Keratinocyte (primary cell): ENCODE results near the gene CWC27. TPM values are rescaled to one million over a fixed set of nuclear protein-coding genes. Genes with fewer than 3 reads are reported as not detected.
"Not testable (repeated sequence)": the region's sequence is repeated elsewhere in the genome, so short reads cannot be mapped to it uniquely, and the experiment has no call there.

Experiments used
- DNase-seq: peaks from one replicate; pipeline ENCODE4 v3.0.0-alpha.2; 2011; ENCODE audit warnings: low read depth, missing footprints, low spot score
- FAIRE-seq: peaks from 2 replicates; lab custom pipeline; 2011; peaks lifted over from hg19 to GRCh38; lab: Jason Lieb, UNC
- H2AFZ ChIP-seq: 2 replicates; pipeline ENCODE4 v1.6.0; 2012; ENCODE audit warnings: low read length, control low read depth, inconsistent platforms; ENCODE audit not compliant: control insufficient read depth
- H3K27ac ChIP-seq: 2 replicates; pipeline ENCODE4 v1.5.1; 2011; ENCODE audit warnings: low read length; ENCODE audit not compliant: control insufficient read depth, insufficient read depth
- H3K27me3 ChIP-seq: 3 replicates; pipeline ENCODE4 v1.6.0; 2011; ENCODE audit warnings: low read length; ENCODE audit not compliant: control insufficient read depth, insufficient read depth; ENCODE audit errors: extremely low read depth
- H3K36me3 ChIP-seq, 2 experiments: 2 replicates in 1 of 2; 3 replicates in 1 of 2; pipeline ENCODE4 v1.5.1; 2011; ENCODE audit warnings: low read length in 2 of 2, mild to moderate bottlenecking in 1 of 2; ENCODE audit not compliant: control insufficient read depth in 2 of 2, insufficient read depth in 2 of 2; ENCODE audit errors: extremely low read depth in 1 of 2
- H3K4me1 ChIP-seq: 3 replicates; pipeline ENCODE4 v1.5.1; 2011; ENCODE audit warnings: low read length; ENCODE audit not compliant: control insufficient read depth, insufficient read depth; ENCODE audit errors: extremely low read depth
- H3K4me2 ChIP-seq: 3 replicates; pipeline ENCODE4 v1.6.0; 2011; ENCODE audit warnings: low read depth, low read length; ENCODE audit not compliant: control insufficient read depth, insufficient read depth; ENCODE audit errors: extremely low read depth
- H3K4me3 ChIP-seq, 3 experiments: fragments of 200-600 bp in 1 of 3; sonication (generic) in 1 of 3; 2 replicates in 2 of 3; 3 replicates in 1 of 3; pipeline ENCODE4 v1.5.1; 2011 to 2016; ENCODE audit warnings: low read length in 3 of 3, mild to moderate bottlenecking in 3 of 3, control low read depth in 2 of 3, inconsistent platforms in 1 of 3, low read depth in 1 of 3, mixed read lengths in 1 of 3, mixed run types in 1 of 3, moderate library complexity in 1 of 3; ENCODE audit not compliant: control insufficient read depth in 2 of 3, insufficient read depth in 2 of 3; ENCODE audit errors: extremely low read depth in 1 of 3
- H3K79me2 ChIP-seq: 2 replicates; pipeline ENCODE4 v1.6.0; 2012; ENCODE audit warnings: low read length; ENCODE audit not compliant: control insufficient read depth, insufficient read depth
- H3K9ac ChIP-seq: 3 replicates; pipeline ENCODE4 v1.6.0; 2011; ENCODE audit warnings: low read length; ENCODE audit not compliant: control insufficient read depth, insufficient read depth; ENCODE audit errors: extremely low read depth
- H3K9me1 ChIP-seq: 3 replicates; pipeline ENCODE4 v1.6.0; 2011; ENCODE audit warnings: low read length; ENCODE audit not compliant: control insufficient read depth, insufficient read depth; ENCODE audit errors: extremely low read depth
- H3K9me3 ChIP-seq: 2 replicates; pipeline ENCODE4 v1.5.1; 2012; ENCODE audit warnings: low read depth, low read length; ENCODE audit not compliant: control insufficient read depth
- H4K20me1 ChIP-seq: 3 replicates; pipeline ENCODE4 v1.6.0; 2011; ENCODE audit warnings: low read length; ENCODE audit not compliant: control insufficient read depth, insufficient read depth; ENCODE audit errors: extremely low read depth
- EZH2 ChIP-seq: IDR thresholded peaks from one replicate; pipeline ENCODE4 v1.6.1; 2012; ENCODE audit warnings: inconsistent platforms, mild to moderate bottlenecking, low read length, moderate library complexity
- dilution Hi-C: fragments of 300-500 bp; cut with MboI; formaldehyde crosslinking; loops from one replicate; pipeline ENCODE4 v1.7.0; 2020; ENCODE audit warnings: low sequenced_read_pairs; ENCODE audit not compliant: extremely low pct_ligation_motif_present
- polyA plus RNA-seq, 5 experiments: library from polyadenylated mRNA; depleted of rRNA in 3 of 5; stranded (reverse) in 3 of 5; stranded (forward) in 1 of 5; unstranded in 1 of 5; fragments of >200 nt; gene quantifications; 1 replicate in 1 of 5; 2 replicates in 3 of 5; 3 replicates in 1 of 5; pipeline versions ENCODE4 v1.2.1 to v1.2.3, GENCODE V29; 2011 to 2012; ENCODE audit warnings: missing spikeins in 2 of 5, low read depth in 1 of 5, low replicate concordance in 1 of 5
- TF ChIP-seq, protein P1 (sequence below), 3 experiments: IDR thresholded peaks in 1 of 3; conservative IDR thresholded peaks in 1 of 3; optimal IDR thresholded peaks in 1 of 3; 2 replicates in 2 of 3; 3 replicates in 1 of 3; pipeline versions ENCODE3 to v1.5.1; 2011; ENCODE audit warnings: low read length in 3 of 3, mild to moderate bottlenecking in 3 of 3, moderate library complexity in 2 of 3, control low read depth in 1 of 3, inconsistent platforms in 1 of 3; ENCODE audit not compliant: insufficient read depth in 2 of 3; ENCODE audit errors: extremely low read depth in 1 of 3

Gene CWC27
- polyA plus RNA-seq, 1 donor (not counting 4 experiments of a cell fraction or from before 2014, with no cell fraction given), result 31.8 TPM

DNA sequence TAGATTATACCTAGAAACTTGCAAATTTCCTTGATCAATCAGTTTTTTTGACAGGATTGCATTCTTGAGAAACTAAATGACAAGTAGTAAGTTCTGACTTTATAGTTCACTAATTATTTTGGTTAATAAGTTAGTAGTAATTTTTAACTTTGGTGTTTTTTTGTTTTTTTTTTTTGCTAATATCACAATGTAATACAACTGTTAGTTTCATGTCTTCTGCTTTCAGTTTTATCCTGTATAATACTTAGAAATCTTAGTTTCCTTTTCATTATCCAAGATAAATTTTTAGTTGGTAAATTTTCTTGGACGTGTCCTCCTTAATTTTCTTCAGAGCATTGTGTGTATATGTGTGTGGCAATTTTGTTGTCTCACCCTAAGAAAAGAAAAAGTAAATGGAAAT, 57.8 kb downstream of the CWC27 start:
- Histone ChIP-seq H2AFZ (no peak overlapping the region), H3K27me3 (no peaks in the 10 kb centered on the region), H4K20me1 (no peaks in the 10 kb centered on the region), H3K79me2 (no peaks in the 10 kb centered on the region), H3K9me1 (no peaks in the 10 kb centered on the region), H3K4me1 (no peaks in the 10 kb centered on the region), H3K4me2 (no peak overlapping the region), H3K27ac (no peak overlapping the region), H3K9me3 (no peaks in the 10 kb centered on the region), H3K9ac (no peak overlapping the region), H3K4me3 (no peak overlapping the region), H3K36me3 (no peaks in the 10 kb centered on the region)
- TF ChIP-seq EZH2, result no peak
- TF ChIP-seq, protein P1, sequence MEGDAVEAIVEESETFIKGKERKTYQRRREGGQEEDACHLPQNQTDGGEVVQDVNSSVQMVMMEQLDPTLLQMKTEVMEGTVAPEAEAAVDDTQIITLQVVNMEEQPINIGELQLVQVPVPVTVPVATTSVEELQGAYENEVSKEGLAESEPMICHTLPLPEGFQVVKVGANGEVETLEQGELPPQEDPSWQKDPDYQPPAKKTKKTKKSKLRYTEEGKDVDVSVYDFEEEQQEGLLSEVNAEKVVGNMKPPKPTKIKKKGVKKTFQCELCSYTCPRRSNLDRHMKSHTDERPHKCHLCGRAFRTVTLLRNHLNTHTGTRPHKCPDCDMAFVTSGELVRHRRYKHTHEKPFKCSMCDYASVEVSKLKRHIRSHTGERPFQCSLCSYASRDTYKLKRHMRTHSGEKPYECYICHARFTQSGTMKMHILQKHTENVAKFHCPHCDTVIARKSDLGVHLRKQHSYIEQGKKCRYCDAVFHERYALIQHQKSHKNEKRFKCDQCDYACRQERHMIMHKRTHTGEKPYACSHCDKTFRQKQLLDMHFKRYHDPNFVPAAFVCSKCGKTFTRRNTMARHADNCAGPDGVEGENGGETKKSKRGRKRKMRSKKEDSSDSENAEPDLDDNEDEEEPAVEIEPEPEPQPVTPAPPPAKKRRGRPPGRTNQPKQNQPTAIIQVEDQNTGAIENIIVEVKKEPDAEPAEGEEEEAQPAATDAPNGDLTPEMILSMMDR (optimal IDR thresholded peaks at IDR 0.05 in 1 of 3, IDR thresholded peaks at IDR 0.05 in 1 of 3, conservative IDR thresholded peaks at IDR 0.05 in 1 of 3; ENCODE audit: extremely low read depth in 1 of 3, insufficient read depth in 2 of 3, low read length in 3 of 3), result no peak
- DNase-seq, result no peak
- no peak for FAIRE-seq
- dilution Hi-C loops, result no loop called here

DNA sequence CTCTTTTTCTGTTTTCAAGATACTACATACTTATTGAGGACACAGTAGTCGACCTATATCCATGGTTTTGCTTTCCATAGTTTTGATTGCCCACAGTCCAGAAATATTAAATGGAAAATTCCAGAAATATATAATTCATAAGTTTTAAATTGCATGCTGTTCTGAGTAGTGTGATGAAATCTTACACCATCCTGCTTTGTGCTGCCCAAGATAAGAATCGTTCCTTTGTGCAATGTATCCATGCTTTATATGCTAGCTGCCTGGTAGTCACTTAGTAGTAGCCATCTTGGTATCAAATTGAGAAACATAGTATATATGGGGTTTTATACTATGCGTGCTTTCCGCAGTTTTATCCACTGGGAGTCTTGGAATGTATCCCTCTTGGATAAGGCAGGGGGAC, 59.0 kb downstream of the CWC27 start:
- H3K9me3 ChIP-seq, result no peaks in the 10 kb centered on the region
- H3K9me1 ChIP-seq, result no peaks in the 10 kb centered on the region
- H3K79me2 ChIP-seq, result no peaks in the 10 kb centered on the region
- dilution Hi-C loops, result no loop called here
- TF ChIP-seq, protein P1 (optimal IDR thresholded peaks at IDR 0.05 in 1 of 3, IDR thresholded peaks at IDR 0.05 in 1 of 3, conservative IDR thresholded peaks at IDR 0.05 in 1 of 3; ENCODE audit: extremely low read depth in 1 of 3, insufficient read depth in 2 of 3, low read length in 3 of 3), result no peak
- no peak for TF ChIP-seq EZH2
- H3K4me3 ChIP-seq, result no peak overlapping the region
- FAIRE-seq (no peak), DNase-seq (no peak)
- H3K36me3 ChIP-seq, result no peaks in the 10 kb centered on the region
- H3K9ac ChIP-seq, result no peak overlapping the region
- H3K4me1 ChIP-seq, result no peaks in the 10 kb centered on the region
- no peaks in the 10 kb centered on the region for H4K20me1 ChIP-seq
- no peak overlapping the region for H3K4me2 ChIP-seq
- H3K27me3 ChIP-seq, result no peaks in the 10 kb centered on the region
- no peak overlapping the region for H2AFZ ChIP-seq
- no peak overlapping the region for H3K27ac ChIP-seq

DNA sequence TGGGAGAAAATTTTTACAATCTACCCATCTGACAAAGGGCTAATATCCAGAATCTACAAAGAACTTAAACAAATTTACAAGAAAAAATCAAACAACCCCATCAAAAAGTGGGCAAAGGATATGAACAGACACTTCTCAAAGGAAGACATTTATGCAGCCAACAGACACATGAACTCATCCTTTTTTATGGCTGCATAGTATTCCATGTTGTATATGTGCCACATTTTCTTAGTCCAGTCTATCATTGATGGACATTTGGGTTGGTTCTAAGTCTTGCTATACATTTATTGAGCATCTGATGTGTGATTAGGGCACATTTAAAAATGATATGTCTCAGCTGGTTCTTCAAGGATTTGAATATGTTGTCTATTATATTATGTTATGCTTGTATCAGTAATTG, 61.9 kb downstream of the CWC27 start:
- H3K9me3 ChIP-seq, H2AFZ ChIP-seq, H3K4me1 ChIP-seq, FAIRE-seq, H4K20me1 ChIP-seq, H3K9ac ChIP-seq, dilution Hi-C loops, H3K27me3 ChIP-seq, H3K79me2 ChIP-seq, H3K27ac ChIP-seq, H3K4me3 ChIP-seq, H3K4me2 ChIP-seq, H3K9me1 ChIP-seq, DNase-seq, H3K36me3 ChIP-seq: not testable (repeated sequence)
